ENCODE measurements around the gene GPX4. TPM values are rescaled to one million over a fixed set of nuclear protein-coding genes. Genes with fewer than 3 reads are reported as not detected.

Gene GPX4
- total and polyA plus RNA-seq, 5 donors: 300 to 713 (median 371) TPM

DNA sequence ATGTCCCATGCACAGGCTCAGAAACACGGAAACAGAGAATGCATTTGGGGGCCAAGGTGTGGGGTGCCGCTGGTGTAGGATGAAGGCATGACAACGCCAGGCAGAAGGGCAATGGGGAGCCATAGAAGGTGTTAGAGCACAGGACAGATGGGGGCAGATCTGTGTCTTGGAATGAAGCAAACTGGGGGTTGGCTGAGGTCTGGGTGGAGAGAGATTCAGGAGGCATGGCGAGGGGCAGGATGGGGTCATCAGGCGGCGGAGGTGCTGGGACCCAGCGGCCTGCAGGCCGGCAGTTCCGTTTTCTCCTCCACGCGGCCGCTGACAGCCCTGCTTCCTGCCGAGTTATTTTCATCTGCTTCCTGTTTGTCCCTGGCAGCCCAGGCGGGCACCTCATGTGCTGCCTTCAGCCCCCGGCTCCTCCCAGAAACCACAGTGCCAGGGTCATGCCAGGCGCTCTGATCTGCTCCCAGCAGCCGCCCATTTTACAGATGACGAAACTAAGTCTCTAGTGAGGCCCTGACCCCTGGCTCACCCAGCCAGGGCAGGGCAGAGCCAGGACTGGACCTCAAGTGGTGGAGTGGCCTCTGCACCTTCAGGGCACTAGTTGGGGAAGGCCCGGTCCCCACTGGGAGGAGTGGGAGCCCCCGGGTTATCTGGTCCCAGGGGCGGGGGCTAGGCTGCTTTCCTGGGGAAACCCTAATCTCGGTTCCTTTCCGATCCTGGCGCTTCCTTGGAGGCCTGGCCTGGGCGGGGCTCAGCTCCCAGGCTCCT lies 34.6 kb upstream of the GPX4 start:
- Histone ChIP-seq H3K9me3 (ENCODE audit: control insufficient read depth, low read length) (no peaks in the 10 kb centered on the region), H3K4me3 (ENCODE audit: low read length) (no peak overlapping the region), H3K27ac (ENCODE audit: low read length) (no peak overlapping the region), H3K4me1 (ENCODE audit: control insufficient read depth, insufficient read depth, low read length) (no peaks in the 10 kb centered on the region), H3K27me3 (ENCODE audit: control insufficient read depth, insufficient read depth) (no peaks in the 10 kb centered on the region)
- intact Hi-C loops (cut with DNase I): no loop called here
- 41% methylated on average over 25 of the region's 25 CpGs for WGBS
- ATAC-seq (peak; percentile 44 to 70), DNase-seq (peak; percentile 77 to 90 (median 89))

DNA sequence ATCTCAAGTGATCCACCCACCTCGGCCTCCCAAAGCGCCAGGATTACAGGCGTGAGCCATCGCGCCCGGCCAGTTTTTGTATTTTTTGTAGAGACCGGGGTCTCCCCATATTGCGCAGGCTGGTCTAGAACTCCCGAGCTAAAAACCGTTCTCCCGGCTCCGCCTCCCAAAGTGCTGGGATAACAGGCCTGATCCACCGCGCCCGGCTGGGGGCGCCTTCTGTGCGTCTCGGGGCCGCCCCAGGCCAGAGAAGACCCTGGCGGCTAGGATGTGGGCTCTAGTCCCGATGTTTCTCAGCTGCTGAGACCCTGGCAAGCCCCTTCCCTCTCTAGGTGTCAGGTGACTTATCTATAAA lies 33.2 kb upstream of the GPX4 start:
- WGBS: 18% methylated on average over 21 of the region's 21 CpGs
- Histone ChIP-seq H3K27me3 (ENCODE audit: control insufficient read depth, insufficient read depth) (no peaks in the 10 kb centered on the region), H3K27ac (ENCODE audit: low read length) (no peak overlapping the region), H3K9me3 (ENCODE audit: control insufficient read depth, low read length) (no peaks in the 10 kb centered on the region), H3K4me3 (ENCODE audit: low read length) (no peak overlapping the region), H3K4me1 (ENCODE audit: control insufficient read depth, insufficient read depth, low read length) (no peaks in the 10 kb centered on the region)
- ATAC-seq: no peak
- DNase-seq: peak in 1 of 3 donors; percentile 39
- intact Hi-C loops (cut with DNase I): no loop called here

DNA sequence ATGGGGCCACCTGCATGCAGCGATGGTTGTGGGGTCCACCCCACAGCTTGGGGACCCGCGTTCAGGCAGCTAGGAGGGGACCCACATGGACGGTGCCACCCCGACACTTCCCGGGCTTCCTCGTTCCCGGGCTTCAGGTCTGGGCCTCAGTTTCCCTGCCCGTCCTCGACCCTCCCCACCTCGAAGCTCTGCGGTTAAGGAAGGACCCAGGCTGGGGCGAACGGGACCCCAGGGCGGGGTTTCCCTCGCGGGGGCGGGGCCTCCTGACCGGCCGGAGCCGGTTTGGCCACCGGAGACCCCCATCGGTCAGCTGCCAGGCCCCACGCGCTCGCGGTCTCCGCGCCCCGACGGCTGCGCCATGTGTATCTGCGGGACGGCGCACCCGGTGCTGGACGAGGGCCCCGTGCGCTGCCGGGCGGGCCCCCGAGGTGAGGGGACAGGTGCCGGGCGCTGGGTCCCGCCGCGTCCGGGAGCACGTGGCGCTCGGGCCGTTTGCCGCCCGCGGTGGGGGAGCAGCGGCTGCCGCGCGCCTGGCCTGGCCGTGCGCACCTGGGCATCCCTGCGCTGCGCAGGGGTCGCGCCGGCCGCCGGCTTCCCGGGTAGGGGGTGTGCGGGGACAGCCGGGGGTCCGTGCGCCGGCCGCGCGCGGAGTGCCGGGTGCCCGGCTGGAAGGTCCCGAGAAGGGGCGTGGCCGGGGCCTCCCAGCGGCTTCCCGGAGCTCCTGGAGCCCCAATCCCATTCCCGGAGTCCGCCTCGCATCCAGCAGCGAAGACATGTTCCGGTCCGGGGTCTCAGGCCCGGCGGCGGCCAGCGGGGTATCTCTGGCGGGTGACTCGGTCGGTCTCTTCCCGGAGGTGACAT lies 32.6 kb upstream of the GPX4 start:
- no peak overlapping the region for H3K27ac ChIP-seq (ENCODE audit: low read length)
- intact Hi-C loops (cut with DNase I): no loop called here
- no peak overlapping the region for H3K4me3 ChIP-seq (ENCODE audit: low read length)
- DNase-seq: peak; percentile 26 to 67 (median 64)
- WGBS: 16% methylated on average over 99 of the region's 99 CpGs
- H3K9me3 ChIP-seq (ENCODE audit: control insufficient read depth, low read length): no peaks in the 10 kb centered on the region
- no peaks in the 10 kb centered on the region for H3K4me1 ChIP-seq (ENCODE audit: control insufficient read depth, insufficient read depth, low read length)
- H3K27me3 ChIP-seq (ENCODE audit: control insufficient read depth, insufficient read depth): no peaks in the 10 kb centered on the region
- no peak for ATAC-seq

DNA sequence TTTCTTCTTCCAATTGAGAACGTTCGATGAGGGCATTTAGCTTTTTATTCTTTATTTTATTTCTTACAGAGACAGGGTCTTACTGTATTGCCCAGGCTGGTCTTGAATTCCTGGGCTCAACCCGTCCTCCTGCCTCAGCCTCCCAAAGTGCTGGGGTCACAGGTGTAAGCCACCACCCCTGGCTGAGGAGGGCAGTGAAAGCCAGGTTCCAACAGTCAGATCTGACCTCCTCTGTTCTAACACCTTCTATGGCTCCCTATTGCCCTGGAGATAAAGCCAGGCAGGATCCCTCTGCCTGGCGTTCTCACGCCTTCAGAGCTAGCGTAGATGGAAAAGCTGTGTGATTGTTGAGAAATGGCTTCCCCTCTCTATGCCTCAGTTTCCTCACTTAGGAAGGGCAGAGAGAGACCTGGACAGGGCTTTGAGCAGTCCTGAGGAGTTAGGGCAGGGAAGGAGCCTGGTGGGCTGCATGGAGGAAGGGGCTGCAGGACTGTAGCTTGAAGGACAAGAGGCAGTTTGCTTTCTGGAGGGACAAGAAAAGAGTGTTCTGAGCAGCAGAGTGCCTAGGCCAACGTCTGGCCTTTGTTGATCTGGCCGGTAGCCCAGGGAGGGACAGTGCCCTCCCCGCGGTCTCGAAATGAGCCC lies 31.3 kb upstream of the GPX4 start:
- no peak for ATAC-seq
- Histone ChIP-seq H3K27ac (ENCODE audit: low read length) (no peak overlapping the region), H3K9me3 (ENCODE audit: control insufficient read depth, low read length) (no peaks in the 10 kb centered on the region), H3K4me1 (ENCODE audit: control insufficient read depth, insufficient read depth, low read length) (no peaks in the 10 kb centered on the region), H3K27me3 (ENCODE audit: control insufficient read depth, insufficient read depth) (no peaks in the 10 kb centered on the region), H3K4me3 (ENCODE audit: low read length) (no peak overlapping the region)
- intact Hi-C loops (cut with DNase I): no loop called here
- 85% methylated on average over 11 of the region's 11 CpGs for WGBS
- DNase-seq: peak in 1 of 3 donors; percentile 5

DNA sequence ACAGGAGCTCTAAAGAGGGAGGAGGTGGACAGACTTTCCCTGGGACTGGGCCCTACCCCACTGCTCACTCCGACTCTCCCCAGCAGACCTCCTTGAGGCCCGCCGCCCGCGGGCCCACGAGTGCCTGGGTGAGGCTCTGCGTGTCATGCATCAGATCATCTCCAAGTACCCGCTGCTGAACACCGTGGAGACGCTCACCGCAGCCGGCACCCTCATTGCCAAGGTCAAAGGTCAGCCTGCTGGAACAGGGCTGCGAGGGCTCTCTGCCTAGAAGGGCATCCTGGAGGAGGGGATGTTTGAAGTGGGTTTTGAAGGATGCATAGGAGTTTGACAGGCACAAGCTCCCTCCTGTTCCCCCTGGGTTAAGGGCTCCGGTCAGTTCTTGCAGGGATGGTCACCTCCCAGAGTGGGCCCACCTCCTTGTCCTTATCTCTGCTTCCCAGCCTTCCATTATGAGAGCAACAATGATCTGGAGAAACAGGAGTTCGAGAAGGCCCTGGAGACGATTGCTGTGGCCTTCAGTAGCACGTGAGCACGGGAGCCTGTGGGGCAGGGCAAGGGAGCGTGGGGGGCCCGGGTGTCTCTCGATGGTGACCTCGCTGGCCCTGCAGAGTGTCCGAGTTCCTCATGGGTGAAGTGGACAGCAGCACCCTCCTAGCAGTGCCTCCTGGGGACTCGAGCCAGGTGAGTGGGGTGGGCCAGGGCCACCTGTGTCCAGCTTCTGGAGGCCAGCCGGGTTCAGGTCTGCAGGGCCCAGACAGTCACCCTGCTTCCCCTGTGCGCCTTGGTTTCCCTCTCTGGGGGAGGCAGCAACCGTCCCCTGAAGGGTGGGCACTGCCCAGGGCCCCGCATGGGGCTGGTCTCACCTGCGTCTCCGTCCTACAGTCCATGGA lies 30.5 kb upstream of the GPX4 start:
- no peak overlapping the region for H3K4me3 ChIP-seq (ENCODE audit: low read length)
- DNase-seq (peak in 2 of 3 donors; percentile 39 to 51), ATAC-seq (no peak)
- no peaks in the 10 kb centered on the region for H3K4me1 ChIP-seq (ENCODE audit: control insufficient read depth, insufficient read depth, low read length)
- WGBS: 92% methylated on average over 30 of the region's 30 CpGs
- no peaks in the 10 kb centered on the region for H3K27me3 ChIP-seq (ENCODE audit: control insufficient read depth, insufficient read depth)
- H3K9me3 ChIP-seq (ENCODE audit: control insufficient read depth, low read length): no peaks in the 10 kb centered on the region
- no peak overlapping the region for H3K27ac ChIP-seq (ENCODE audit: low read length)
- intact Hi-C loops (cut with DNase I): no loop called here

DNA sequence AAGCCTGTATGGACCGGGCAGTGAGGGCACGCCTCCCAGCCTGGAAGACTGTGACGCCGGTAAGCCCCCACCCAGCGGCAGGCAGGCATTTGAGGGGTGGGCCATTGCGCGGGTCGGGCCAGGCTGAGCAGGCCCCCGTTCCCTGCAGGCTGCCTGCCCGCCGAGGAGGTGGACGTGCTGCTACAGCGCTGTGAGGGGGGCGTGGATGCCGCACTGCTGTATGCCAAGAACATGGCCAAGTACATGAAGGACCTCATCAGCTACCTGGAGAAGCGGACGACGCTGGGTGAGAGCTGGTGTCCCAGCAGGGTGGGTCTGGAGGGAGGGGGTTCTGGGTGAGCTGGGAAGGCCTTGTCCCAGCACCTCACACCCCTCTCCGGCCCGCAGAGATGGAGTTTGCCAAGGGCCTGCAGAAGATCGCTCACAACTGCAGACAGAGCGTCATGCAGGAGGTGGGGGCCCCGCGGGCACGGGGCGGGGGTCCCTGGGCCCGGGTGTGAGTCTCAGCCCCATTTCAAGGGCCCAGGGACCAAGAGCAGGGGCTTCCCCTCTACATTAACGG lies 29.8 kb upstream of the GPX4 start:
- no peak overlapping the region for H3K27ac ChIP-seq (ENCODE audit: low read length)
- no peaks in the 10 kb centered on the region for H3K4me1 ChIP-seq (ENCODE audit: control insufficient read depth, insufficient read depth, low read length)
- no peak overlapping the region for H3K4me3 ChIP-seq (ENCODE audit: low read length)
- no peaks in the 10 kb centered on the region for H3K9me3 ChIP-seq (ENCODE audit: control insufficient read depth, low read length)
- H3K27me3 ChIP-seq (ENCODE audit: control insufficient read depth, insufficient read depth): no peaks in the 10 kb centered on the region
- ATAC-seq (no peak), DNase-seq (peak in 1 of 3 donors; percentile 51)
- 79% methylated on average over 28 of the region's 28 CpGs for WGBS
- intact Hi-C loops (cut with DNase I): no loop called here

DNA sequence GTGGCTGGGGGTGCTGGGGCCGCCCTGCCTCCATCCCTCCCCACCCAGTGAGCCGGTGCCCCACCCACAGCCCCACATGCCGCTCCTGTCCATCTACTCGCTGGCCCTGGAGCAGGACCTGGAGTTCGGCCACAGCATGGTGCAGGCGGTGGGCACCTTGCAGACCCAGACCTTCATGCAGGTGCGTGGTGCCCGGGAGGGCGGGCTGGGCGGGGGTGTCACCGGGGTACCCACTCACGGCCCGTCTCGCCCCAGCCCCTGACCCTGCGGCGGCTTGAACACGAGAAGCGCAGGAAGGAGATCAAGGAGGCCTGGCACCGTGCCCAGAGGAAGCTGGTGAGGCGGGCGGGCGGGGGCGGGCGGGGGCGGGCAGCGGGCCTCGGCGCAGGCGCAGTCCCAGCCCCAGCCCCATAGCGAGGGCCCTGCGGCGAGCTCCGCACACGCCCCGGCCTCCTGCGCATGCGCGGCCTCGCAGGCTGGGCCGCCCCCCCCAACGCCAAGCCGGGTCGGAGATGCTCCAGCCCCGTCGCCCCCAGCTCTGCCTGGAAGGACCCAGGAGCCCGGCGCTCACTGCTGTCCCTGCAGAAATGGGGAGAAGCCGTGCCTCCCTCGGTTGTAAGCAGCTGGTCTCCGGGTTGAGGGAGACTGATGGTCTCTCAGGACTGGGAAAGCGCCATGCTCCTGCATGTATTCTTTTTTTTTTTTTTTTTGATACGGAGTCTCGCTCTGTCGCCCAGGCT lies 29.1 kb upstream of the GPX4 start:
- Histone ChIP-seq H3K4me3 (ENCODE audit: low read length) (no peak overlapping the region), H3K27ac (ENCODE audit: low read length) (no peak overlapping the region), H3K27me3 (ENCODE audit: control insufficient read depth, insufficient read depth) (no peaks in the 10 kb centered on the region), H3K9me3 (ENCODE audit: control insufficient read depth, low read length) (no peaks in the 10 kb centered on the region), H3K4me1 (ENCODE audit: control insufficient read depth, insufficient read depth, low read length) (no peaks in the 10 kb centered on the region)
- peak; percentile 78 to 94 (median 93) for DNase-seq
- intact Hi-C loops (cut with DNase I): no loop called here
- peak; percentile 39 to 46 for ATAC-seq
- WGBS: 71% methylated on average over 54 of the region's 54 CpGs

DNA sequence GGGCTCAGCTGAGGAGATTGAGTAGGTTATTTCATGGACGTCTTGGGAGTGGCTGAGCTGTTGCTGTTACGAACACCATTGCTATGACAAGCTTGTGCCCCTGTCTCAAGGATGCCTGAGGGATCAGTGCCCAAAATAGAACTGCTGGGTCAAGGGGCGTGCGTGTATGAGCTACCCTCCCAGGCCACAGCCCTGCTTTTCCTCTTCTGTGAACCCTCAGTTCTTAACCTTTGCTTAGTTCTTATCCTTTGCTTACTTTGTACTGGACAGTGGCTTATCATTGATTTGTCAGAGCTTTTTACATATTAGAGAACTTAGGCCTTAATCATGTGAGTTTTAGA lies 27.8 kb upstream of the GPX4 start:
- H3K4me1 ChIP-seq (ENCODE audit: control insufficient read depth, insufficient read depth, low read length): no peaks in the 10 kb centered on the region

DNA sequence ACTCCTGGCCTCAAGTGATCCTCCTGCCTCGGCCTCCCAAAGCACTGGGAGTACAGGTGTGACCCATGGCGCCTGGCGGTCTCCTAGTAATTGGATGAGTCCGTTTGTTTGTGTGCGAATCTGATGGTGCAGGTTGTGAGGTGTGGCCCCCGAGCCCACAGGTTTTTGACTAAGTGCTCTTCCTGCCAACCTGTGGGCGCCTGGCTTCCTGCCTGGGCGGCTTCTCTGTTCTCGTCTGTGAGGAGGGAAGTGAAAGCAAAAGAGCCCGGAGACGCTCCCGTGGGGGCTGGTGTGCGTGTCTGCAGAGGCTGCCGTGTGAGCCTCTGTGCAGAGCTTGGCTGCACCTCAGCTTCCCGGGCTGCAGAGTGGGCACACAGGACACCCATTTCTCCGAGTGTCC lies 26.8 kb upstream of the GPX4 start:
- 58% methylated on average over 16 of the region's 16 CpGs for WGBS
- Histone ChIP-seq H3K4me3 (ENCODE audit: low read length) (no peak overlapping the region), H3K4me1 (ENCODE audit: control insufficient read depth, insufficient read depth, low read length) (no peaks in the 10 kb centered on the region), H3K9me3 (ENCODE audit: control insufficient read depth, low read length) (no peaks in the 10 kb centered on the region), H3K27ac (ENCODE audit: low read length) (no peak overlapping the region), H3K27me3 (ENCODE audit: control insufficient read depth, insufficient read depth) (no peaks in the 10 kb centered on the region)
- DNase-seq: peak; percentile 42 to 86 (median 83)
- ATAC-seq: peak in 1 of 2 donors; percentile 6
- intact Hi-C loops (cut with DNase I): no loop called here

More for the DNA sequence above, 27.8 kb upstream of the GPX4 start:
- H3K4me3 ChIP-seq (ENCODE audit: low read length): no peak overlapping the region
- no peaks in the 10 kb centered on the region for H3K27me3 ChIP-seq (ENCODE audit: control insufficient read depth, insufficient read depth)
- no peak overlapping the region for H3K27ac ChIP-seq (ENCODE audit: low read length)
- intact Hi-C loops (cut with DNase I): no loop called here
- no peak for DNase-seq
- no peak for ATAC-seq
- WGBS: 80% methylated on average over 4 of the region's 4 CpGs
- H3K9me3 ChIP-seq (ENCODE audit: control insufficient read depth, low read length): no peaks in the 10 kb centered on the region

Data from right cardiac atrium (tissue), 5 donors.